Islet precursor cell (in vitro differentiated cells): ENCODE measurements around the gene AP3S2.
"Not testable (repeated sequence)": the region's sequence is repeated elsewhere in the genome, so short reads cannot be mapped to it uniquely, and the experiment has no call there.

Experiments used
- DNase-seq: peaks from one replicate; pipeline ENCODE4 v3.0.0-alpha.2; 2018

The AP3S2 gene

DNA sequence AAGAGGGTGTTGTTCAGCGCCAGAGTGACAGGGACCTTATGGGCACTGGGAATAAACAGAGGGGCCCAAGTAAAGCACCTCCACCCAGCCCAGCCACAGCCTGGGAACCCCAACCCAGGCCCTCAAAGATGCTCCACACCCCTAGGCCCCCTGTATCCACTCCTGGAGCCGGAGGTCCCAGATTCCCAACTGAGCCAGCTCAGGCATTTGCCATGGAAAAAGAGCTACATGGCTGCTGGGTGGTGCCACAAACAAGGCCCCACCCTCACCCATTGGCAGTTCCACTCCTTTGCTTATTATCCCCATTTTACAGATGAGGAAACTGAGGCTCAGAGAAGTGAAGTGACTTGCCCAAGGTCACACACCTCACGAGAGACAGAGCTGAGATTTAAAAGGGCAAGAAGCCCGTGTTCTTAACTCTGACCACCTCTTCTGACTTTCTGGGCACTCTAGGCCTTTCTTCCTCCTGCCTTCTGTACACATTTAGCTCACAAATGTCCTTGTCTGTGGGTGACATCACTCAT is 96.1 kb downstream of the AP3S2 start:
- DNase-seq: no peak

DNA sequence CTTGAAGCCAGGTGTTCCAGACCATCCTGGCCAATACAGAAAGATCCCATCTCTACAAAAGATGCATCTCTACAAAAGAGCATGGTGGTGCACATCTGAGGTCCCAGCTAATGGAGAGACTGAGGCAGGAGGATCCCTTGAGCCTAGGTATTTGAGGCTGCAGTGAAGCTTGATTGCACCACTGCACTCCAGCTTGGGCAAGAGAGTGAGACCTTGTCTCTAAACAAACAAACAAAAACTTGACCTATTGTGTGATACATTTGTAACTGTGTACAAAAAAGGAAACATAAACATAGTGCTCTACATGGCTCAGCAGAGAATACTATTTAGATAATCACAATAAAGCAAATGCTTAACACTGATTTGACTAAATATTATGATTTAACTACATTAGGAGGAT is 97.8 kb downstream of the AP3S2 start:
- DNase-seq: no peak

DNA sequence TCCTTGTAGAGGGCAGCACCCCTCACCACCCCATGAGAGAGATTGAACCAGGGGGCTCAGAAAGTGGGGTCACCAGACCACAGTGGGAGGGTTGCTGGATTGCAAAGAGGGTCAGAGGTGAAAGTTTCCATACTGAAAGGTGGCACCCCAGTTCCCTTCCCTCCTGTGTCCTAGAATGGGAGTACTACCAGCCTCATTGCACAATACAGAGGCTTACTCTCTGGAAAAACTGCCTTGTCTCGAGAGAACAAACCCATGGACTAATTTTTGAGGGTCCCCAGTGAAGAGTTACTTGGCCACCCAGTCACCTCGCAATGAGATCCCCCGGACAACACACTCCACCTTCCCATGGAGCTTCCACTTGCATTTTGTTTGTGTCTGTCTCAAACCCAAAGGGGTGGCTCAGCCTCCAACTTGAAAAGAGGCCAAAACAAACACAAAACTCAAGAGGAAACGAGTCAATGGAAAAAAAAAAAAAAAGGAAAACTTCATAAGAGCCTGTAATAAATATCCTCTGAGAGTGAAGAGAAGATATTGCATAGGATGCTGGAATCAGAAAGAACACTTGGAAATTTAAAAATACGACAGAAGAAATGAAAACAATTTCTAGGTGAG is 99.1 kb downstream of the AP3S2 start:
- DNase-seq: no peak

DNA sequence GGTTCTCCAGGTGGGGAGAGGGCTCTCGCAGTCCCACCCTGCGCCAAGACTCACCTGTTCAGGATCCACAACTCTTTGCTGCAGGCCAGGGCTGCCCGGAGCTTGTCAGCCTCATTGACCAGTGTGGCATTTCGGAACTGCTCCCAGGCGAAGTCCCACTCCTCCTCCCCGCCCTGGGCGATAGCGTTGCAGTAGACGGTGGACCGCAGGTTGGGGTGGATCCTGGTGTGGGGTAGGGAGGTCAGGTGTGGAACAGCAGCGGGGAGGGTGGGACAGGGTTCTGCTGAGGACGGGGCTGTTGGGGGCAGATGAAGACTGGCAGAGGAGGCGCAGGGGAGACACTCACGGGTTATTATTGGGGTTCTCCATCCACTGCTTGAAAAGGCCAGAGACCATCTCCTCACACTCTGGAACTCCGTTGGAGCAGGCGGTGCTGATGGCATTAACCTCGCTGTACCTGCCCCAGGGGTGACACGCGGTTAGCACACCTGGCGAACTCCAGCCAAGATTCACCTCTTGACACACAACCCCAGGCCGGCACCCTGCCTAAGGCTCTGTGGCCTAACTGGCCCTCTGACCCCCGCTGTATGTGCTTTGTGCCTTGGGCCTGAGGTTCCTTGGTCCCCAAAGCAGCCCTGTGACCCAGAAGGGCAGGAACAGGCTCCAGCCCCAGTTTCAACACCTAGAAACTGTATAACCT is 101.5 kb downstream of the AP3S2 start:
- DNase-seq: no peak

DNA sequence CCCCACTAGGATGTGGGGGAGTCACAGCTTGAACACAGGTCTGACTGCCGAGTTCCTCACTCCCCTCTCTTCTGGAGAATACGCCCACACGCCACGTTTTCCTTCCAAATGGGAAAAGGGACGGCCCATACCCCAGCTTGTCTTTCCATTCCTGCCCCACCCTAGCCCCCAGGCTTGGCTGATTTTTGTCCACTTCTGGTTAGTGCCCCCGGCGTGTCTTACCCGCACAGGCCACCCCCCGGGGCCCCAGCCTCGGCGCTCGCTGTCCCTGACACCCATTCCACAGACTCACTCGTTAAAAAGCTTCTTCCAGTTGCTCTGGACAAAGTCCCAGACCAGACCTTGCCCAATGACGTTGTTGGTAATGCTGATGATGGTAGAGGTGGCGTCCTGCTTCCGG is 103.1 kb downstream of the AP3S2 start:
- DNase-seq: no peak

DNA sequence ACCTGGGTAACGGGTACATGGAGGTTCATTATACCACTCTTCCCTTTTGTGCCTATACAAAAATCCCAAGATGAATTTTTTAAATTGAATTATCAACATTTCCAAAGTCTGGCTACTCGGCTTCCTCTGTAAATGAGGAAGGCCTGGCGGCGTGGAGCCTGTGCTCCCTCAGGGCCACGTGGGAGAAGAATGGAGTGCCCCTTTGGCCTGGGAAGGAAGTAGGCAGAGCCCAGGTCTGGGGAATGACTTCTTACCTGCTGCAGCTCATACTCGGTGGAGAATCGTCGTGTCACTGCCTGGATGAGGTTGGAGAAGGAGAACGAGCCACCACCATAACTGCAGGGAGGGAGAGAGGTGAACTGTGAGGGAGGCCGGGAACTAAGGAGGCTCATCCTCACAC is 103.6 kb downstream of the AP3S2 start:
- no peak for DNase-seq

DNA sequence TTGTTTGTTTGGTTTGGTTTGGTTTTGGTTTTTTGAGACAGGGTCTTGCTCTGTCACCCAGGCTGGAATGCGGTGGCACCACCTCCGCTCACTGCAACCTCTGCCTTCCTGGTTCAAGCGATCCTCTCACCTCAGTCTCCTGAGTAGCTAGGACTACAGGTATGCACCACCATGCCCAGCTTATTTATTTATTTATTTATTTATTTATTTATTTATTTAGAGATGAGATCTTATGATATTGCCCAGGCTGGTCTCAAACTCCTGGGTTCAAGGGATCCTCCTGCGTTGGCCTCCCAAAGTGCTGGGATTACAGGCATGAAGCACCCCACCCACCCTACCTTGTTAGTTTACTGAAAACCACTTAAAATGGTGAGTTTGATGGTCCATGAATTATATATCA is 105.2 kb downstream of the AP3S2 start:
- DNase-seq: not testable (repeated sequence)

DNA sequence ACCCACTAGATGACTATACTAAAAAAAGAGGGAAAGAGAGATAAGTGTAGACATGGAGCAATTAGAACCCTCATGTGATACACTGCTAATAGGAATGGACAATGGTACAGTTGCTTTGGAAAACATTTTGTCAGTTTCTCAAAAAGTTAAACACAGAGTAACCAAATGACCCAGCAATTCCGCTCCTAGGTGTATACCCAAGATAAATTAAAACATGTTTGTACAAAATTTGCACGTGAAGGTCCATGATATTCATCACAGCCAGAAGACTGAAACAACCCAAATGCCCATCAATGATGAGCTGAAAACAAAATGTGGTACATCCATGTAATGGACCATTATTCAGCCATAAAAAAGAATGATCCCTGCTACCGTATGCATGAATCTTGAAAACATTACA is 105.8 kb downstream of the AP3S2 start:
- no peak for DNase-seq

DNA sequence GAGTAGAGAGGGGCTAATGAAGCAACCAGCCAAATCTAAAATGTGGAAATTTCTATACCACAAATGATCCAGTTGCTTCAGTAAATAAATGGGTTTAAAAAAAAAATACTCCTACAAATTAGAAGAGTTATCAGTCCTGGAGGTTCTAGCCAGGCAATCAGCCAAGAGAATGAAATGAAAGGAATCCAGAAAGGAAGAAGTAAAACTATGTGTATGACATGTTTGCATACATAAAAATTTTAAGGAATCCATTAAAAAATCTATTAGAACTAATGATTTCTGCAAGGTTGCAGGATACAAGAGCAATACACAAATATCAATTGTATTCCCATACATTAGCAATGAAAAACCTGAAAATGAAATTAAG is 108.0 kb downstream of the AP3S2 start:
- DNase-seq: no peak

DNA sequence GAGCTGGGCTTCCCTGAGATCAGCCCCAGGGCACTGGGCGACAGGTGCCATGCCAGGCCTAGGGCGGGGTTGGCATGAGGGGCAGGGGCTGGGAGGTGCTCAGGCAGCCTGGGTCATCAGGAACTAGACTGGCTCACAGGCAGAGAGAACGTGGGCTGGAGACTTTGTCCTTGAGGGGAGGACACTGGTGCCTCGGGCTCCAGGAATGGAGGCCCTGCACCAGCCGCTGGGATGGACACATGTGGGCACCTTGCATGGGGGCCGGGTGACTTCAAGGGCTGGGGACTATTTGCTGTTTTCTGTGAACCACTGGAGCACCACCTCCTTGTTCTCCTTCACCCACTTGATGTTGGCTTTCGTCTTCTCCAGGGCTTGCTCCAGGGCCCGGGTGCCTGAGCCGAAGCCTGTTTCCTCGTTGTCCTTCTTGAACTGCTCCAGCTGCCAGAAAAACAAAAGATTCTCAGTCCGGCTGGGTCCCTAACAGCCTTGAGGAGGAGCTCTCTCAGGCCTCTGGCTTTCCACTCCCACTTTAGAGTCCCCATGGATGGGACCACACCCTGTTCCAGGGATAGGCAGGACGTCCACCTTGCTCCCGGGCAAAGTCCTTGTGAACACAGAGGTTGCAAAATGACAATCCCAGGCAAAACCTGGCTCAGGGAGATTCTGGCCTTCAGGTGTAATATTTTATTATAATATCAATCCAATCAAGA is 108.6 kb downstream of the AP3S2 start:
- peak; percentile 56 for DNase-seq

DNA sequence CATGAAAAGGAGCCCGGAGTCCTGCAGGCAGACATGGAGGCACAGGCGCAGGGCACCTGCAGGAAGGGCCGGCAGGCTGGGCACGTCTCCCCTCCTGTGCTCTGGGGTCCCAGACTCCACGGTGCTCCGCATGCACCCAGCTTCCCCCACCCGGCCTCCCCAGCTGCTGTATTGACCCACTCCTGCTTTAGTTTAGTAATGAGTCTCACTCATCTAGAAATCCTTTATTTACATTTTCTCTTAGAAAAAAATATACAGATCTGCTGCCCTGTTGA is 109.2 kb downstream of the AP3S2 start:
- DNase-seq: no peak

DNA sequence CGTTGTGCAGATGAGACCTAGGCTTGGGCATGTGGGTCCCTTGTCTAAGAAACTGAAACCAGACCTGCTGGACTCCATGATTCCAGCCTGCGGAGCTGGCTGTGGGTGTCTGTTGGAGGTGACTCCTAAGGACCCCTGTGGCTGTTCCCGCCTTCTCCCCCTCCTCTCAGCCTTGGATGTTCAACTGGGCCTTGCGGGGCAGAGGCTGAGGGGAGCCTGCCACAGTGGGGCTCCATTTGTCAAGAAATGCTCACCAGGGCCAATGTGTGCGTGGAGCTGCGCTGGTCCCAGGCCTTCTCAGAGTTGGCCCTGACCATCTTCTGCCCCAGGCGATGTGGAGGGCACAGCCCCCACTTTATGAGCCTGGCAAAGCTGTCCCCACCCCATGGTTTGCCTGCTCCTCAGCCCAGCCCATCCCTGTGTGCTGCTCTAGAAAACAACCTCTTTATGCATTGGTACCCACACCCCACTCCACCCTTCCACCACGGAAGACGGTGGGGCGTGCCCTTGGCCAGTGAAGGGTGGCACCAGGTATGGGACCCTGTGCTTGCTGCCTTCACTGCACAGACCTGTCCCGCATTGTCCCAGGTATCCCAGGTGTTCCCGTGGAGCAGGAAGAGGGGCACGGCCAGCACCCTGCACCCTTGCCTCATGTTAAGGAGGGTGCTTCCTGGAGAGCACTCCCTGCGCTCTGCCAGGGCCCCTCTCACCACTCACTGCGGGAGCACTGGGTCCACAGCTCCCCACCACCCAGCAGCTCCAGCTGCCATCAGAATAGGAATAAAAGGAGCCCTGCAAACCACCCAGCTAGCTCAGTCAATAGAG is 109.7 kb downstream of the AP3S2 start:
- peak; percentile 49 for DNase-seq

DNA sequence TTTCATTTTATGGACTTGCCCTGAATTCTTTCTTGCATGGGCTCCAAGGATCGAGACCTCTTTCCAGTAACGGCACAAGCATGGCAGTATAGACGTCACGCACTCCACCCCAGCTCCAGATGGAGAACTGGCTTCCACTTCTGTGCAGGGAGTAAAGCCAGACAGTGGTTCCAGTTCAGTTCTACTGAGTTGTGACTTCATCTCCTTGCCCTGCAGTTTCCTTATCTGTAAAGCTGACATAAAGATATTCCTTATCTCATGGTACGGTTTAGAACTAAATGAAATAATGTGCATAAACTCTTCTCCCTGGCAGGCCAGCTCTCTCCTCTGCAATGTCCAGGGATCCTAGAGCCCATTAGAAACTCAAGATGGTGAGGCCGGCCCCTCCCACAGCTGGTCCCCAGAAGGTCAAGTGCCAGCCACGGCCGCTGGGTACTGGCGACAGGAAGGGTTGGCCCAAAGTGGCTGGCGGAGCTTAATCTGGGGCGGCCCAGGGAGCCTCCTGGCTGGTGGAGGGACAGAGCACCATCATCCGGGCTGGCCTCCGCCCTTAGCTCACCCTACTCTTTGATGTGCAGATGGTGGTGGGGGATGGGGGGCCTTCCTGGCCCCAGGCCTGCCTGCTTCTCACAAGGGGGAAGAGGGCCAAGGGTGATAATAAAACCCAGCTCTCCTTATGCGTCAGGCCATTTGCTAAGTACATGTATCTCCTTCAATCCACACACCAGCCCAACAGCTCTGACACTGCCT is 110.5 kb downstream of the AP3S2 start:
- DNase-seq: peak; percentile 90

DNA sequence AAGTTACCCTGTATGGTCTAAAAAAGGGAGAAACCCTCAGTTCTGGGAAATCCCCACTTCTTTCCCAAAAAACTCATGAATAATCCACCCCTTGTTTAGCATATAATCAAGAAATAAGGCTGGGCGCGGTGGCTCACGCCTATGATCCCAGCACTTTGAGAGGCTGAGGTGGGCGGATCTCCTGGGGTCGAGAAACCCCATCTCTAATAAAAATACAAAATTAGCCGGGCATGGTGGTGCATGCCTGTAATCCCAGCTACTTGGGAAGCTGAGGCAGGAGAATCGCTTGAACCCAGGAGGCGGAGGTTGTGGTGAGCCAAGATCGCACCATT is 111.2 kb downstream of the AP3S2 start:
- not testable (repeated sequence) for DNase-seq

DNA sequence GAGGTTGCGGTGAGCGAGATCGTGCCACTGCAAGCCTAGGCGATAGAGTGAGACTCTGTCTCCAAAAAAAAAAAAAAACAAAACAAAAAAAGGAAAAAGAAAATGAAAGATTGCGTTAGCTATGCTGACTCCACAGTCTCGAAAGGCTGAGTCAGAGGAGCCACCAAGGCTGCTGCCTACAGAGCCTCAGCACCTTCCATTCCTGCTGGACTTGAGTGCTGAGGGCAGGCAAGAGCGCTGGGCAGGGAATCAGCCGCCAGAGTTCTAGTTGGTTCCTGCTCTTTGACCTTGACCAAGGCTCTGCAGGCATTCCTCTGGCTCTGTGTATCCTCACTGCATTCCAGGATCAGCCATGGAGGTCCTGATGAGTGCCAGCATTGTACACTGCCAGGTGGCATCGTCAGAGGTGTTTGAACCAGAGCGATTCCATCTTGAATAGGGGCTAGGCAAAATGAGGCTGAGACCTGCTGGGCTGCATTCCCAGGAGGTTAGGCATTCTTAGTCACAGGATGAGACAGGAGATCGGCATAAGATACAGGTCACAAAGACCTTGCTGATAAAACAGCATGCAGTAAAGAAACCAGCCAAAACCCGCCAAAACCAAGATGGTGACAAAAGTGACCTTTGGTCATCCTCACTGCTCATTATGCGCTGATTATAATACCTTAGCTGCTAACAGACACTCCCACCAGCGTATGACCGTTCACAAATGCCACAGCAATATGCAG is 111.7 kb downstream of the AP3S2 start:
- peak; percentile 97 for DNase-seq

DNA sequence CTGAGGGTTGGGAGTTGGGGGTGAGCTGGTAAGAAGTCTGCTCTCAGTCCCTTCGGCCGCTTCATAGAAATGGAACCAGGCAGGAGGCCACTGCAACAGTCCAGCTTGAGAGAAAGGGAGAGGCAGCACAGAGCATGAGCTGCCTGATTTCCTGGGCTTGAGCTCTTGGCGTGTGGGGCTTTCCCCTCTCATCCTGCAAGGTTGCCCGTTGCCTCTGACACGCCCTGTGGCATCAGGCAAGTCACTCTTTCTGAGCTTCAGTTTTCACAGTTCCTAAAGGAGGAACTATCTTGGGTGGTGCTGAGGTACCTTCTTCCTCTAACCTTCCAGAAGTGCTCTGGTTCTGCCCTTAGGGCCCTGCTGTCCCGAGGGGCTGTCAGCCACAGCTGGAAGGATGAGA is 112.7 kb downstream of the AP3S2 start:
- peak; percentile 53 for DNase-seq

DNA sequence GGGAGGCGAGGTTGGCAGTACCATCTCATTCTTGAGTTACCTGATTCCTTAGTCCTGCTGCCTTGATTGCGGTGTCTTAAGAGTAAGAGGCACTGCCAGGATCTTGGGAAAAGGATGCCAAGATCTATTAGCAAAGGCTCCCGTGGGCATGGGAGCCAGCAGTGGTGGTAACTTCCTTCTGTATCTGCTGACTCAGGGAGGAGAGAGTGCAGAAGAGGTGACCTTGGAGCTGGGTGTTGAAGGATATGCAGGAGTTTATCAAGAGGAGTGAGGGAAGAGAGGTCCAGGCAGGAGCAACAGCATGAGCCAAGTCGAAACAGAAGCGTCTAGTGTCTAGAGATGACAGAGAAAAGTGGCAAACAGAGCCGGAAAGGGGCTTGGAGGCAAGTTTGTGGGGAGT is 113.2 kb downstream of the AP3S2 start:
- peak; percentile 31 for DNase-seq
